ENCODE results near the gene KRT83.

KRT83 gene

DNA sequence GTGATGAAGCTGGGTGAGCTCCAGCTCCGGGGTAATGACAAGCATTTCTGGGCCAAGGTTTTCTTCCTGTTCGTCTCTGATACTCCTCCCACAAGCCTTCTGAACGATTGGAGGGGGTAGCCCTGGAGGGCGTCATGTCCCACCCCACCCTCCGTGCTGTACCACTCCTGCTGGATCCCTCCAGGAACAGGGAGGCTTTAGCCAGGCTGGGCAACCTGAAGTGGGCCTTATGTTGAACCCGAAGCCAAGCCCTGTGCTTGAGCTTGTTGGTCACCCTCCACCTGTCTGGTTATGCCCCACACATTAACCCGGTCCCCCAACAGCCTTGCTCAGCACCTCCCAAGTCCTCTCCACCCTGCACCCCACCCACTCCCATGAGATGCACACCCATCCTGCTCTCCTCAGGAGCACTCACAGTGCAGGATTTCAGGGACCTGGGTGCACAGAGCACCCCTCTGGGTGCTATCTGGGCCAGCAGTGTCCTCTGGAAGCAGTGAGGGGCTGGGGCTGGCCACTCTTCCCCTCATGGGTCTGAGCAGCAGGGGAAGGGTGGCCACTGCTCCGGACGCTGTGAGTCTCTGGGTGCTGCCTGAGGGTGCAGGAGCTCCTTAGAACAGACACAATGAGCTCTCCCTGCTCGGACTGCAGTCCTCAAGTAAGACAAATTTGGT lies 6.8 kb upstream of the KRT83 start:
- no peak overlapping the region for H3K9ac ChIP-seq (ENCODE audit: low read length)
- H3K27me3 ChIP-seq (ENCODE audit: insufficient read depth, low read length, poor library complexity), result no peaks in the 10 kb centered on the region
- no peak overlapping the region for H3K4me2 ChIP-seq (ENCODE audit: low read length)
- H3K4me1 ChIP-seq (ENCODE audit: control insufficient read depth, low read depth, low read length), result no peaks in the 10 kb centered on the region
- WGBS (ENCODE audit: extremely low coverage, insufficient coverage, low lambda C conversion rate), result no CpG with 5 or more reads among the region's 10 CpGs
- H3K4ac ChIP-seq (ENCODE audit: low read depth, low read length), result no peak overlapping the region
- no peak overlapping the region for H2BK5ac ChIP-seq (ENCODE audit: low read length)
- no peak overlapping the region for H4K5ac ChIP-seq (ENCODE audit: low read length)
- no peak overlapping the region for H3K56ac ChIP-seq (ENCODE audit: low read length)
- no peak overlapping the region for H3K18ac ChIP-seq (ENCODE audit: low read length)
- no peaks in the 10 kb centered on the region for H3K79me2 ChIP-seq (ENCODE audit: control insufficient read depth, insufficient read depth, low read length)
- H3K36me3 ChIP-seq (ENCODE audit: control insufficient read depth, insufficient read depth, low read length), result no peaks in the 10 kb centered on the region
- H2BK120ac ChIP-seq (ENCODE audit: low read depth, low read length), result no peak overlapping the region
- no peak overlapping the region for H2BK15ac ChIP-seq (replicated peaks; ENCODE audit: low read depth)
- no peak overlapping the region for H3K23ac ChIP-seq (ENCODE audit: low read length)
- H4K8ac ChIP-seq (ENCODE audit: low read depth, low read length), result no peak overlapping the region
- no peak overlapping the region for H2AK5ac ChIP-seq (ENCODE audit: low read length)
- no peak overlapping the region for H3K27ac ChIP-seq (ENCODE audit: low read depth, low read length)
- no peak for DNase-seq
- no peak overlapping the region for H3K4me3 ChIP-seq (ENCODE audit: low read length)
- H3K79me1 ChIP-seq (ENCODE audit: low read length), result no peaks in the 10 kb centered on the region

DNA sequence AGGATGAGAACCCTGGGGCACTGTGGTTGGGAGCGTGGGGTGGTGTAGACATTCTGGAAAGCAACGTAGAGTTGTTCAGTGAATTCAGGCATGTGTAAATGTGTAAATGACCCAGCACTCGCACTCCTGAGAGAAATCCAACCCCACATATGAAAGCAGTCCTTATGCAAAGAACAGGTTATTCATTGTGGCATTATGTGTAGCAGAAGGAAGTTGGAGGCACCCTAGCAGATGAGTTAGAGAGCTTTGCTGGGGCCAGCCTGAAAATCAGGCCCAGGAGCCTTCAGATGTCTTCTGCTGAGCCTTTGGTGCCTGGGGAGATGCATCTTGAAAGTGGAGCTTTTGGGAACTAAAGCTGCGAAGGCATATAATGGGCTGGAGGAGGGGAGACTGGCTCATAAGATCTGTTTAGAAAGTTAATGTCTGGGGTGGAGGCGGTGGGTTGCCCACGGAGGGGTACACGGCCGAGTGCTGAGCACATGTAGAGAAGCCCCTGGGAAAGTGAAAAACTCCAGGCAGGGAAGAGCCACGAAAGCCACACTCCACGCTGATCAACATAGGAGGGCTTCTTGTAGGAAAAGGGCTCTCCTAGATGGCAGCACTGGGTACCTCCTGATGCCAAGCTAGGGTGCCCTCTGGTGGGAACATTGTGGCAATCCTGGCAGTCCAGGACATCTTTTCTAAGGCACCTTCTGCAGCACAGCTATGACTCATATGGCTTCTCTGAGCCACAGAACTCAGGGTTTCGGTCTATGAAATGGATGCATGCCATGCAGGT lies 6.0 kb upstream of the KRT83 start:
- no peak overlapping the region for H3K4me3 ChIP-seq (ENCODE audit: low read length)
- H3K27me3 ChIP-seq (ENCODE audit: insufficient read depth, low read length, poor library complexity), result no peaks in the 10 kb centered on the region
- no peak overlapping the region for H3K4me2 ChIP-seq (ENCODE audit: low read length)
- DNase-seq, result peak; percentile 94
- WGBS (ENCODE audit: extremely low coverage, insufficient coverage, low lambda C conversion rate), result no CpG with 5 or more reads among the region's 11 CpGs
- no peak overlapping the region for H2BK120ac ChIP-seq (ENCODE audit: low read depth, low read length)
- no peak overlapping the region for H2AK5ac ChIP-seq (ENCODE audit: low read length)
- H3K36me3 ChIP-seq (ENCODE audit: control insufficient read depth, insufficient read depth, low read length), result no peaks in the 10 kb centered on the region
- H3K79me2 ChIP-seq (ENCODE audit: control insufficient read depth, insufficient read depth, low read length), result no peaks in the 10 kb centered on the region
- H3K27ac ChIP-seq (ENCODE audit: low read depth, low read length), result no peak overlapping the region
- H3K4ac ChIP-seq (ENCODE audit: low read depth, low read length), result no peak overlapping the region
- H3K9ac ChIP-seq (ENCODE audit: low read length), result no peak overlapping the region
- no peak overlapping the region for H2BK5ac ChIP-seq (ENCODE audit: low read length)
- no peak overlapping the region for H3K23ac ChIP-seq (ENCODE audit: low read length)
- no peak overlapping the region for H3K18ac ChIP-seq (ENCODE audit: low read length)
- no peaks in the 10 kb centered on the region for H3K79me1 ChIP-seq (ENCODE audit: low read length)
- H3K4me1 ChIP-seq (ENCODE audit: control insufficient read depth, low read depth, low read length), result no peaks in the 10 kb centered on the region
- H2BK15ac ChIP-seq (replicated peaks; ENCODE audit: low read depth), result no peak overlapping the region
- no peak overlapping the region for H4K8ac ChIP-seq (ENCODE audit: low read depth, low read length)
- H4K5ac ChIP-seq (ENCODE audit: low read length), result no peak overlapping the region
- H3K56ac ChIP-seq (ENCODE audit: low read length), result no peak overlapping the region

GRCh38 chr12:52324153-52324444 lies 2.9 kb upstream of the KRT83 start:
- Histone ChIP-seq H3K4me3 (ENCODE audit: low read length) (no peak overlapping the region), H4K5ac (ENCODE audit: low read length) (no peak overlapping the region), H3K27ac (ENCODE audit: low read depth, low read length) (no peak overlapping the region), H2BK120ac (ENCODE audit: low read depth, low read length) (no peak overlapping the region), H3K79me1 (ENCODE audit: low read length) (no peaks in the 10 kb centered on the region), H3K36me3 (ENCODE audit: control insufficient read depth, insufficient read depth, low read length) (no peaks in the 10 kb centered on the region), H3K4me2 (ENCODE audit: low read length) (no peak overlapping the region), H3K4ac (ENCODE audit: low read depth, low read length) (no peak overlapping the region), H3K4me1 (ENCODE audit: control insufficient read depth, low read depth, low read length) (no peaks in the 10 kb centered on the region), H3K18ac (ENCODE audit: low read length) (no peak overlapping the region), H2BK5ac (ENCODE audit: low read length) (no peak overlapping the region), H4K8ac (ENCODE audit: low read depth, low read length) (no peak overlapping the region), H3K79me2 (ENCODE audit: control insufficient read depth, insufficient read depth, low read length) (no peaks in the 10 kb centered on the region), H3K23ac (ENCODE audit: low read length) (no peak overlapping the region), H3K9ac (ENCODE audit: low read length) (no peak overlapping the region), H3K56ac (ENCODE audit: low read length) (no peak overlapping the region), H3K27me3 (ENCODE audit: insufficient read depth, low read length, poor library complexity) (no peaks in the 10 kb centered on the region), H2AK5ac (ENCODE audit: low read length) (no peak overlapping the region), H2BK15ac (replicated peaks; ENCODE audit: low read depth) (no peak overlapping the region)
- WGBS (ENCODE audit: extremely low coverage, insufficient coverage, low lambda C conversion rate), result no CpG with 5 or more reads among the region's 3 CpGs
- DNase-seq, result no peak

DNA sequence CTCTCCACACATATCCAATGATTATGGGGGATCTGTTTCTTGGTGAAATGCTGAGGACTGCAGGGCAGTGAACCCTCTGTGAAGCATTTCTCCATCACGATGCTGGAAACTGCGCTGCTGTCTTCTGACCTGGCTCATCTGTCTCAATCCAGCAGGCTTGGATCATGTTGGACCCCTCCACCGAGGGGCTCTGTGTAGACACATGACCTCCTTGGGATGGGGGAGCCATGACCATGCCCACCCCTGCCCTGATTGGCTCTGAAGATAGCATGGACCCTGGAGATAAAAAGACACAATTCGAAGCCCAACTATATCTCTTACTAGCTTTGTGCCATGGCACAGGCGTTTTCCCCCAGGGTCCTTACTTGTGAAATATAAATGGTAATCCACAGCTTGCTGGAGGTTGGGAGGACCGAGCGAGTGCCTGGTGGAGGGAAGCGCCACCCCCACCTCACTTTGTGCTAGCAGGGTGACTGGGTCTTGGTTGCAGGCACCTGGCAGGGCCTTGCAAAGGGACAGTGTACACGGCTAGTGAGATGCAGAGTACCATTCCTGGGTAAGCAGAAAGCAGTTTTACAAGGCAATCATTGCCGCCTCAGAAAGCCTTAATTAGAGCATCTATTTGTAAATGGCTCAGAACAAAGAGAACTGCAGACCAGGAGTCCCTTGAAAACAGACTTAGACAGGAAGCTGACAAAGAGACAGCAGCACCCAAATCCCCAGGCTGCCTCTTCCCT lies 2.4 kb upstream of the KRT83 start:
- no peaks in the 10 kb centered on the region for H3K27me3 ChIP-seq (ENCODE audit: insufficient read depth, low read length, poor library complexity)
- H4K5ac ChIP-seq (ENCODE audit: low read length), result no peak overlapping the region
- no peak overlapping the region for H2BK5ac ChIP-seq (ENCODE audit: low read length)
- no peaks in the 10 kb centered on the region for H3K36me3 ChIP-seq (ENCODE audit: control insufficient read depth, insufficient read depth, low read length)
- no peaks in the 10 kb centered on the region for H3K79me2 ChIP-seq (ENCODE audit: control insufficient read depth, insufficient read depth, low read length)
- no peak overlapping the region for H3K4ac ChIP-seq (ENCODE audit: low read depth, low read length)
- no peak overlapping the region for H3K9ac ChIP-seq (ENCODE audit: low read length)
- no peak overlapping the region for H3K23ac ChIP-seq (ENCODE audit: low read length)
- H3K4me1 ChIP-seq (ENCODE audit: control insufficient read depth, low read depth, low read length), result no peaks in the 10 kb centered on the region
- H2BK15ac ChIP-seq (replicated peaks; ENCODE audit: low read depth), result no peak overlapping the region
- H3K18ac ChIP-seq (ENCODE audit: low read length), result no peak overlapping the region
- no peak overlapping the region for H2AK5ac ChIP-seq (ENCODE audit: low read length)
- no peak for DNase-seq
- no peaks in the 10 kb centered on the region for H3K79me1 ChIP-seq (ENCODE audit: low read length)
- H3K4me3 ChIP-seq (ENCODE audit: low read length), result no peak overlapping the region
- WGBS (ENCODE audit: extremely low coverage, insufficient coverage, low lambda C conversion rate), result no CpG with 5 or more reads among the region's 10 CpGs
- no peak overlapping the region for H4K8ac ChIP-seq (ENCODE audit: low read depth, low read length)
- H3K56ac ChIP-seq (ENCODE audit: low read length), result no peak overlapping the region
- no peak overlapping the region for H3K27ac ChIP-seq (ENCODE audit: low read depth, low read length)
- H2BK120ac ChIP-seq (ENCODE audit: low read depth, low read length), result no peak overlapping the region
- H3K4me2 ChIP-seq (ENCODE audit: low read length), result no peak overlapping the region

GRCh38 chr12:52323001-52323400 lies 1.8 kb upstream of the KRT83 start:
- Histone ChIP-seq H2BK5ac (ENCODE audit: low read length) (no peak overlapping the region), H3K18ac (ENCODE audit: low read length) (no peak overlapping the region), H2BK15ac (replicated peaks; ENCODE audit: low read depth) (no peak overlapping the region), H3K27me3 (ENCODE audit: insufficient read depth, low read length, poor library complexity) (no peaks in the 10 kb centered on the region), H3K27ac (ENCODE audit: low read depth, low read length) (no peak overlapping the region), H2BK120ac (ENCODE audit: low read depth, low read length) (no peak overlapping the region), H3K79me1 (ENCODE audit: low read length) (no peaks in the 10 kb centered on the region), H3K4me1 (ENCODE audit: control insufficient read depth, low read depth, low read length) (no peaks in the 10 kb centered on the region), H4K5ac (ENCODE audit: low read length) (no peak overlapping the region), H3K9ac (ENCODE audit: low read length) (no peak overlapping the region), H3K36me3 (ENCODE audit: control insufficient read depth, insufficient read depth, low read length) (no peaks in the 10 kb centered on the region), H3K4me3 (ENCODE audit: low read length) (no peak overlapping the region), H3K23ac (ENCODE audit: low read length) (no peak overlapping the region), H3K79me2 (ENCODE audit: control insufficient read depth, insufficient read depth, low read length) (no peaks in the 10 kb centered on the region), H3K56ac (ENCODE audit: low read length) (no peak overlapping the region), H4K8ac (ENCODE audit: low read depth, low read length) (no peak overlapping the region), H3K4ac (ENCODE audit: low read depth, low read length) (no peak overlapping the region), H3K4me2 (ENCODE audit: low read length) (no peak overlapping the region), H2AK5ac (ENCODE audit: low read length) (no peak overlapping the region)
- DNase-seq, result no peak
- WGBS (ENCODE audit: extremely low coverage, insufficient coverage, low lambda C conversion rate), result no CpG with 5 or more reads among the region's 1 CpG
